ENCODE data around the gene RBM14.

- TF ChIP-seq CTCF (conservative IDR thresholded peaks at IDR 0.05; ENCODE audit: low read depth, low read length) (no peak), FOS (IDR thresholded peaks at IDR 0.05; ENCODE audit: low read depth, low read length) (no peak), POLR2A (IDR thresholded peaks at IDR 0.05; ENCODE audit: low read depth, low read length) (no peak), SMC3 (IDR thresholded peaks at IDR 0.05; ENCODE audit: low read depth, low read length) (no peak), MXI1 (IDR thresholded peaks at IDR 0.05; ENCODE audit: borderline replicate concordance, low read depth, low read length) (no peak), ELK1 (IDR thresholded peaks at IDR 0.05; ENCODE audit: borderline replicate concordance, low read depth, low read length) (no peak), CHD1 (IDR thresholded peaks at IDR 0.05; ENCODE audit: low read depth, low read length) (no peak), CEBPB (IDR thresholded peaks at IDR 0.05; ENCODE audit: low read depth, low read length) (no peak), MAZ (IDR thresholded peaks at IDR 0.05; ENCODE audit: borderline replicate concordance, low read depth, low read length) (no peak)
These were observed 6.5 kb upstream of the RBM14 start for GRCh38 chr11:66609721-66610617.

All from IMR-90 (cell line).